K562 (cell line): ENCODE results near the gene SASH3. TPM values are rescaled to one million over a fixed set of nuclear protein-coding genes. Genes with fewer than 3 reads are reported as not detected.

ENCODE experiments used
- ATAC-seq: fragments of 200-7000 bp; cut with Tn5 transposase; 3 replicates; pipeline ENCODE4 v1.9.1; 2020; ENCODE audit warnings: moderate library complexity
- BruUV-seq: library from RNA; stranded (reverse); fragments of 400-500 nt; replicated peaks from 2 replicates; lab custom pipeline; 2021; lab: Mats Ljungman, UMichigan
- CTCF ChIA-PET: fragments of 300-600 bp; formaldehyde crosslinking; extraction: SDS; loops from one replicate; lab custom pipeline; 2021; ENCODE audit warnings: low intra/inter-chr PET ratio; lab: Yijun Ruan, JAX
- POLR2A ChIA-PET: fragments of 300-600, 350-650 bp; sonication (Branson Sonifier 250); formaldehyde crosslinking; extraction: SDS; loops from one replicate; lab custom pipeline; 2021; ENCODE audit warnings: antibody characterized with exemption, inconsistent platforms; lab: Yijun Ruan, JAX
- DNase-seq, 4 experiments: peaks; one replicate each; pipeline versions ENCODE4 v3.0.0 to v3.0.0-alpha.2; 2011 to 2018; ENCODE audit warnings: low spot score in 3 of 4, mixed read lengths in 3 of 4; ENCODE audit errors: extremely low read depth in 1 of 4
- FAIRE-seq: peaks from 2 replicates; lab custom pipeline; 2011; peaks lifted over from hg19 to GRCh38; lab: Jason Lieb, UNC
- H2AFZ ChIP-seq: 2 replicates; pipeline ENCODE4 v1.6.0; 2011; ENCODE audit warnings: low read depth, low read length, control low read depth, inconsistent platforms
- H3K27ac ChIP-seq: fragments of 200-600 bp; 3 replicates; pipeline ENCODE4 v1.8.0; 2011; ENCODE audit warnings: low read depth, mild to moderate bottlenecking, control low read depth, inconsistent platforms, low read length, moderate library complexity, mixed read lengths; ENCODE audit errors: extremely low read depth
- H3K27me3 ChIP-seq, 2 experiments: fragments of 300-600 bp in 1 of 2; 2 replicates in 1 of 2; 3 replicates in 1 of 2; pipeline versions ENCODE4 v1.6.0 to v1.8.0; 2011; ENCODE audit warnings: inconsistent platforms in 2 of 2, low read length in 2 of 2, mild to moderate bottlenecking in 1 of 2, mixed read lengths in 1 of 2, moderate library complexity in 1 of 2; ENCODE audit not compliant: control insufficient read depth in 2 of 2, insufficient read depth in 2 of 2
- H3K36me3 ChIP-seq: fragments of 300-600 bp; 3 replicates; pipeline ENCODE4 v1.8.0; 2011; ENCODE audit warnings: mild to moderate bottlenecking, low read length, inconsistent platforms; ENCODE audit not compliant: control insufficient read depth, insufficient read depth
- H3K4me1 ChIP-seq, 2 experiments: fragments of 200-600 bp in 1 of 2; replicated peaks in 1 of 2; 2 replicates in 1 of 2; 3 replicates in 1 of 2; pipeline versions ENCODE4 v1.5.1 to v1.8.0; 2011; ENCODE audit warnings: inconsistent platforms in 2 of 2, low read length in 2 of 2, mild to moderate bottlenecking in 1 of 2, mixed read lengths in 1 of 2, moderate library complexity in 1 of 2; ENCODE audit not compliant: control insufficient read depth in 2 of 2, insufficient read depth in 2 of 2
- H3K4me2 ChIP-seq: 2 replicates; pipeline ENCODE4 v1.6.1; 2011; ENCODE audit warnings: low read length, control low read depth, inconsistent platforms, mixed read lengths; ENCODE audit not compliant: insufficient read depth
- H3K4me3 ChIP-seq: fragments of 200-600 bp; sonication (generic), shearing (Covaris generic); 2 replicates; pipeline ENCODE4 v1.5.1; 2016; ENCODE audit warnings: control low read depth, inconsistent platforms
- H3K79me2 ChIP-seq: fragments of 200-600 bp; 3 replicates; pipeline ENCODE4 v1.8.0; 2011; ENCODE audit warnings: low read length, inconsistent platforms; ENCODE audit not compliant: control insufficient read depth, insufficient read depth
- H3K9ac ChIP-seq, 2 experiments: 2 replicates each; pipeline versions ENCODE4 v1.6.0 to v1.6.1; 2011; ENCODE audit warnings: low read depth in 2 of 2, low read length in 2 of 2, control low read depth in 1 of 2, inconsistent platforms in 1 of 2, mild to moderate bottlenecking in 1 of 2, mixed read lengths in 1 of 2; ENCODE audit not compliant: insufficient read depth in 1 of 2
- H3K9me1 ChIP-seq: one replicate; pipeline ENCODE4 v1.6.0; 2011; ENCODE audit warnings: inconsistent platforms, mild to moderate bottlenecking, low read length, moderate library complexity; ENCODE audit not compliant: control insufficient read depth, insufficient read depth
- H3K9me3 ChIP-seq: replicated peaks from 2 replicates; pipeline ENCODE4 v1.5.1; 2011; ENCODE audit warnings: low read depth, low read length, inconsistent platforms; ENCODE audit not compliant: control insufficient read depth, insufficient read depth
- H4K20me1 ChIP-seq: replicated peaks from 2 replicates; pipeline ENCODE4 v1.6.1; 2011; ENCODE audit warnings: low read length, inconsistent platforms, mixed read lengths; ENCODE audit not compliant: control insufficient read depth, insufficient read depth
- C11orf30 ChIP-seq: fragments of 450-650 bp; IDR thresholded peaks from 2 replicates; pipeline ENCODE4 v1.6.1; 2016; ENCODE audit warnings: low read depth, mild to moderate bottlenecking
- CC2D1A ChIP-seq: fragments of 450-650 bp; IDR thresholded peaks from 2 replicates; pipeline ENCODE4 v1.6.1; 2017; ENCODE audit warnings: mild to moderate bottlenecking
- CREM ChIP-seq: IDR thresholded peaks from 2 replicates; pipeline ENCODE4 v1.6.1; 2014; ENCODE audit warnings: antibody characterized with exemption, low read depth
- CTCF ChIP-seq, 3 experiments: IDR thresholded peaks in 2 of 3; conservative IDR thresholded peaks in 1 of 3; 2 replicates each; pipeline ENCODE4 v1.5.1; 2011 to 2012; ENCODE audit warnings: low read length in 3 of 3, mild to moderate bottlenecking in 3 of 3, control low read depth in 2 of 3, improper control_type of control experiment in 1 of 3, inconsistent platforms in 1 of 3, low read depth in 1 of 3, mixed read lengths in 1 of 3, moderate library complexity in 1 of 3; ENCODE audit not compliant: insufficient read depth in 2 of 3
- E2F6 ChIP-seq, 2 experiments: IDR thresholded peaks; 2 replicates each; pipeline ENCODE4 v1.6.1; 2011; ENCODE audit warnings: borderline replicate concordance in 1 of 2, control low read depth in 1 of 2, low read depth in 1 of 2, low read length in 1 of 2, mild to moderate bottlenecking in 1 of 2, mixed read lengths in 1 of 2, moderate library complexity in 1 of 2; ENCODE audit not compliant: insufficient read depth in 1 of 2, insufficient read length in 1 of 2, poor library complexity in 1 of 2, severe bottlenecking in 1 of 2; ENCODE audit errors: extremely low read depth in 1 of 2
- JUND ChIP-seq, 2 experiments: IDR thresholded peaks; 2 replicates in 1 of 2; 3 replicates in 1 of 2; pipeline ENCODE4 v1.6.1; 2011; ENCODE audit warnings: borderline replicate concordance in 2 of 2, low read depth in 2 of 2, low read length in 2 of 2, improper control_type of control experiment in 1 of 2, missing biosample characterization in 1 of 2, missing genetic modification characterization in 1 of 2, missing genetic modification reagents in 1 of 2
- KLF1 ChIP-seq: fragments of 450-650 bp; IDR thresholded peaks from 2 replicates; pipeline ENCODE4 v1.6.1; 2016; ENCODE audit warnings: missing genetic modification characterization, missing compliant biosample characterization
- RAD21 ChIP-seq, 2 experiments: fragments of 250-450 bp in 1 of 2; fragments of 450-650 bp in 1 of 2; sonication (Bioruptor Pico) in 1 of 2; formaldehyde crosslinking in 1 of 2; IDR thresholded peaks in 1 of 2; conservative IDR thresholded peaks in 1 of 2; 2 replicates each; pipeline versions ENCODE4 v1.4.0 to v1.8.0; 2020 to 2022; ENCODE audit warnings: mild to moderate bottlenecking in 2 of 2, moderate library complexity in 1 of 2
- SMC3 ChIP-seq: conservative IDR thresholded peaks from 2 replicates; pipeline ENCODE4 v1.6.1; 2011; ENCODE audit warnings: low read depth, low read length, improper control_type of control experiment; ENCODE audit not compliant: insufficient read depth
- STAG1 ChIP-seq: sonication (generic); formaldehyde crosslinking; IDR thresholded peaks from 2 replicates; pipeline ENCODE4 v1.5.0; 2020; ENCODE audit warnings: missing genetic modification reagents, borderline replicate concordance
- WGBS: fragments of 100-300 bp; shearing (Covaris generic); methylation state at CpG from one replicate; pipeline ENCODE4 v1.1.6; 2016; ENCODE audit warnings: low coverage, mixed read lengths; ENCODE audit not compliant: insufficient coverage; ENCODE audit errors: missing lambda C conversion rate; 5-methylcytosine and 5-hydroxymethylcytosine counted together
- in situ Hi-C: fragments of 300-500 bp; cut with MboI; formaldehyde crosslinking; loops from 4 replicates; pipeline ENCODE4 v1.15.0; 2018; ENCODE audit warnings: inconsistent platforms, mixed read lengths
- intact Hi-C: fragments of 100-400 bp; cut with micrococcal nuclease; formaldehyde crosslinking; loops from 2 replicates; pipeline ENCODE4 v1.14.2; 2022
- polyA plus RNA-seq, 8 experiments: library from polyadenylated mRNA; depleted of rRNA in 4 of 8; stranded (reverse) in 5 of 8; unstranded in 3 of 8; fragments of >200 nt; fragmentation: Nextera tagmentation in 2 of 8; fragmentation: Illumina TruSeq in 1 of 8; extraction: Ambion mirVana in 2 of 8; extraction: Trizol in 1 of 8; gene quantifications; 2 replicates each; pipeline versions ENCODE4 v1.2.1 to v1.2.3, GENCODE V29; 2011 to 2014; ENCODE audit warnings: inconsistent platforms in 1 of 8, missing spikeins in 1 of 8
- total RNA-seq, 7 experiments: library from RNA; depleted of rRNA in 6 of 7; stranded (reverse); fragments of >200 nt in 6 of 7; fragmentation: Illumina TruSeq in 2 of 7; extraction: Trizol in 2 of 7; gene quantifications; 2 replicates each; pipeline versions ENCODE4 v1.2.1 to v1.2.3, GENCODE V29; 2011 to 2021; ENCODE audit warnings: low replicate concordance in 1 of 7
- TF ChIP-seq, protein P1 (sequence below), 3 experiments: fragments of 200-800 bp in 1 of 3; sonication (Bioruptor generic) in 1 of 3; sonication (generic) in 1 of 3; formaldehyde crosslinking in 1 of 3; IDR thresholded peaks; 2 replicates each; pipeline versions ENCODE4 v1.6.1 to v1.8.0; 2016 to 2022; ENCODE audit warnings: mild to moderate bottlenecking in 2 of 3, missing compliant biosample characterization in 2 of 3, missing genetic modification characterization in 2 of 3, missing genetic modification reagents in 1 of 3
- TF ChIP-seq, protein P2 (sequence below): fragments of 250-450 bp; sonication (Bioruptor Pico); IDR thresholded peaks from 2 replicates; pipeline ENCODE4 v1.6.1; 2021; ENCODE audit warnings: mild to moderate bottlenecking

Gene SASH3
- total and polyA plus RNA-seq, 9 of the 15 experiments (the other 6 are each of a cell fraction or from before 2014, with no cell fraction given) = 0.03 to 0.72 (median 0.08) TPM

DNA sequence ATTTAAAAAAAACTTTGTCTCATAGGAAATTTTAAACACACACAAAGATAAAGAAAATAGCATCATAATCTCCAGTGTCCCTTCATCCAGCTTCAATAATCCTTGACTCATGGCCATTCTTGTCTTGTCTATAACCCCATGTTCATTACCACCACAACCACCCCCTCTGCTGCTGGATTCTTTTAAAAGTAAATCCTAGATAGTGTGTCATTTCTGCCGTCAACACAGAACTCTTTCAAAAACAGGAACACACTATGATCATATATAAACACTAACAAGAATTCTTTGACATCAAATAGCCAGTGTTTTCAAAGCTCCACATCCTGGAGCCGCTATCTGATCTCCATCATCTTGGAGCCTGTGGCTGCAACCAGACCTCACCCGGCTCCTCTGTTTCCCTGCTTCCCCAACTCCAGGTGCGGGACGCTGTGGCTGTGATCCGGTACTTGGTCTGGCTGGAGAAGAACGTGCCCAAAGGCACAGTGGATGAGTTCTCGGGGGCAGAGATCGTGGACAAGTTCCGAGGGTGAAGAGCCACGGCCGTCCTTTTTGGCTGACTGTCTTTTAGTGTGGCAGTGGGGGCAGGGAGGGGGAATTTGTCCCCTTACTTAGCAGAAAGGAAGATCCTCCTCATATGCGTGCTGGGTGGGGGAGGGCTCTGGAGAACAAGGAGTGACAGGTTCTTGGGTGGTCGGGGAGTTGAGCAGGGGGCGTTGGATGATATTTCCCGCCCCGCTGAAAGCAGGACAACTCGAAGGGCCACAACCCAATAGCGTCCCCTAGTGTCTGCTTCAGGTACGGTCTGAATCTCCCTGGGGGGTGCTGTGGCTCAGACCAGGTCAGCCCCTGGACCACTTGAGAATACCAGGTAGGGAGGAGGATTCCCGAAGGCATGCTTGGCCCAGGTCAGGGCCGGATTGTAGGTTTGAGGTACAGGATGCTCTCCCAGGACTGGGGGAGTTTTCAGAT, 25.4 kb upstream of the SASH3 start:
- ChIA-PET POLR2A (interaction anchor here (0.6 kb wide), 1 partner anchor 192 kb away, joined by 3 read pairs; no protein-coding TSS in a partner anchor), CTCF (interaction anchor here (3.0 kb wide), 1 partner anchor 148 kb away, joined by 11 read pairs; no protein-coding TSS in a partner anchor)
- Histone ChIP-seq H3K9me1 (peaks cover 2% of the 10 kb centered on the region), H3K9me3 (no peaks in the 10 kb centered on the region), H3K9ac (no peak overlapping the region), H3K4me3 (no peak overlapping the region), H3K27me3 (no peaks in the 10 kb centered on the region), H3K36me3 (no peaks in the 10 kb centered on the region), H3K4me2 (peak overlapping the region; percentile 20; the same call in 1 of the 2 replicates), H3K79me2 (no peaks in the 10 kb centered on the region), H2AFZ (peak overlapping the region; percentile 22), H3K27ac (no peak overlapping the region), H4K20me1 (no peaks in the 10 kb centered on the region), H3K4me1 (peaks cover 6 to 8% of the 10 kb centered on the region in 2 experiments; a peak in 4 of 5 replicates)
- FAIRE-seq = no peak
- DNase-seq = peak; percentile 49 to 64 (median 56)
- in situ Hi-C loops (no loop called here), intact Hi-C loops (loop anchor here (1.0 to 10.0 kb wide), 3 partner anchors 147 to 308 kb away; partner anchors contain the start of gene UTP14A)
- WGBS = 16% methylated on average over 21 of the region's 22 CpGs
- no TSS peak for BruUV-seq
- ATAC-seq = peak; percentile 82
- TF ChIP-seq SMC3 = 0 out of 2 replicates have a peak, but pooled peaks have one; percentile 31
- peak; percentile 75 to 84 (median 78) for TF ChIP-seq CTCF (IDR thresholded peaks at IDR 0.05 in 2 of 3, conservative IDR thresholded peaks at IDR 0.05 in 1 of 3; ENCODE audit: insufficient read depth in 2 of 3, low read depth in 1 of 3, low read length in 3 of 3)
- no peak for TF ChIP-seq CREM
- 0 out of 2 replicates have a peak, but pooled peaks have one; percentile 13 for TF ChIP-seq STAG1 (CRISPR knock-in tag)
- TF ChIP-seq, protein P1, sequence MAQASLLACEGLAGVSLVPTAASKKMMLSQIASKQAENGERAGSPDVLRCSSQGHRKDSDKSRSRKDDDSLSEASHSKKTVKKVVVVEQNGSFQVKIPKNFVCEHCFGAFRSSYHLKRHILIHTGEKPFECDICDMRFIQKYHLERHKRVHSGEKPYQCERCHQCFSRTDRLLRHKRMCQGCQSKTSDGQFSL (CRISPR knock-in tag; IDR thresholded peaks at IDR 0.05) = peak; percentile 97
- TF ChIP-seq, protein P1 (tag; IDR thresholded peaks at IDR 0.05) = peak in 1 of 2 experiments; percentile 62; a peak in 1 of 4 replicates
- TF ChIP-seq C11orf30 = no peak
- peak; percentile 66 to 72 for TF ChIP-seq RAD21 (CRISPR knock-in tag; conservative IDR thresholded peaks at IDR 0.05 in 1 of 2, IDR thresholded peaks at IDR 0.05 in 1 of 2)
- TF ChIP-seq CC2D1A = peak; percentile 55; the same call in 1 of the 2 replicates
- TF ChIP-seq, protein P2, sequence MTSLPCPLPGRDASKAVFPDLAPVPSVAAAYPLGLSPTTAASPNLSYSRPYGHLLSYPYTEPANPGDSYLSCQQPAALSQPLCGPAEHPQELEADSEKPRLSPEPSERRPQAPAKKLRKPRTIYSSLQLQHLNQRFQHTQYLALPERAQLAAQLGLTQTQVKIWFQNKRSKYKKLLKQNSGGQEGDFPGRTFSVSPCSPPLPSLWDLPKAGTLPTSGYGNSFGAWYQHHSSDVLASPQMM = no peak
- no peak for TF ChIP-seq KLF1 (tag)
- 0 out of 2 replicates have a peak, but pooled peaks have one; percentile 3 for TF ChIP-seq JUND (IDR thresholded peaks at IDR 0.05; ENCODE audit: borderline replicate concordance, low read depth, low read length)
- no peak for TF ChIP-seq JUND (tag; IDR thresholded peaks at IDR 0.05; ENCODE audit: borderline replicate concordance, low read depth, low read length)
- TF ChIP-seq E2F6 (IDR thresholded peaks at IDR 0.05; ENCODE audit: borderline replicate concordance in 1 of 2, extremely low read depth in 1 of 2, insufficient read depth in 1 of 2, insufficient read length in 1 of 2, low read depth in 1 of 2, low read length in 1 of 2, poor library complexity in 1 of 2, severe bottlenecking in 1 of 2) = peak in 1 of 2 experiments; percentile 20
